NCI-H1092 (cell line): ENCODE data around the gene KLHL10.
A peak's percentile ranks its signal among the peaks of the same experiment; 100 is the strongest.

Experiments
- DNase-seq: peaks from one replicate; lab custom pipeline; 2025; lab: John Stamatoyannopoulos, UW

KLHL10 gene

DNA sequence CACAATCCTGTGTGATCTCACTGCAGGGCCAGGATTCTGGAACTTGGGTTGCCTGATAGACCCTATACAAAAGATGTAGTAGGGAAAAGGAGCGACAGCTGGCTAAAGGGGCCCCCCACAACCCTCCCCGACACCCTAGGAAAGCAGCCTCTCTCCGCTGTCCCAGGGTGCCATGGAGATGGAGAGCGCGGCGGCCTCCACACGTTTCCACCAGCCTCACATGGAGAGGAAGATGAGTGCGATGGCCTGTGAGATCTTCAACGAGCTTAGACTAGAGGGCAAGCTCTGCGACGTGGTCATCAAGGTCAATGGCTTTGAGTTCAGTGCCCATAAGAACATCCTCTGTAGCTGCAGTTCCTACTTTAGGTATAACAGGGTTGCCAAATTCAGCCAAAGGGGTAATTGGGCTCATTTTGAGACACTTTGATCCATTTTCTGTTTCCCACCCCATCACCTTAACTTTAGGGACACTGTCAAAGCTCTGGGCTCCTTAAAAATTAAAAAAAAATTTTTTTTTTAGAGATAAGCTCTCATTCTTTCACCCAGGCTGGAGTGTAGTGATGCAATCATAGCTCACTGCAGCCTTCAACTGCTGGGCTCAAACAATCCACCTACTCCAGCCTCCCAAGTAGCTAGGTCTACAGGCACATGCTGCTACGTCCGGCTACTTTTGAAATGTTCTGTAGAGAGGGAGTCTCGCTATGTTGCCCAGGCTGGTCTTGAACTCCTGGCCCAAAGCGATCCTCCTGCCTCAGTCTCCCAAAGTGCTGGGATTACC lies at the start of gene KLHL10:
KLHL10 (plus strand) TSS at position 65 of the 778 bp plus-strand sequence; CDS start at position 173, 108 bp downstream.
- DNase-seq: no peak

DNA sequence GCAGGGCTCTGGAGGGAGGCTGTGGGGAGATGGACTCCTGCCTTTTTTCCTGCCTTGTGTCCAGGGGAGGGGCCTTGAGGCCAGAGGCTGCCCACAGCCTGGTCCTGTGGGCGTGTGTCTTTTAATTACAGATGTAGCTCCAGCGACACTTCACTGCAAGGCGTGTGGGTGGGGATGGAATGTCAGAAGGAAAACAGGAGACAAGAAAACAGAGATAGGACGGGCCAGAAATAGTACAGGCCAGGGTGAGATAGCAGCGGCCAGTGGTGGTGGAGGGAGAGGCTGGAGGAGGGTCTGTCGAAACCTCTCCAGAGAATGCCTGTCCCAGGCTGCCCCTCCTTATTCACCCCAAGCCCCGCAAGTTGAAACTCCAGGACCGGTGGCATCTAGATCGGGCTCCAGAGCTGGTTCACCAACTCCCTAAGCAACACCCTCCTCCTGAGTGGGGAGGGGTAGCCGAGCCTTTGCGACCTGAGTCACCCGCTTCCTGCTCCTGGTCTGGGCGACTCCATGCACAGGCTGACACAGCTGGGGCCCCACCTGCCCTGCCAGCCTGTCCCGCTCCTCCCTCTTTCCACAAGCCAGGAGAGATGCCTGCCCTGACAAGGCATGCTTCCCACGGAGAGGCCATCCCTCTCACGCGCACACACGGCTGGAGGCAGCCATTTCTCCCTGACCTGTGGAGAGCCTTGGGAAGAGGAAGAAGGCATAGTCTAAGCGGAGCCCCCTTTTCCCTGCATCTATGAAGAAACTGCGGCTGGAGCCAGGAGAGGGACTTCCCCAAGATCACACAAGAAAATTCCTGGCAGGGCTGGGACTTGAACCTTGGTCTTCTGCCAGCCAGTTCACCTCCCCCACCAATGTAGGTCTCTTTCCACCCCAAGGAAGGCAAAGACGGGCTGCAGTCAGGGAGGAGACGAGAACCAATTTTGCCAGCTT lies 44.5 kb upstream of the KLHL10 start:
- DNase-seq: no peak

DNA sequence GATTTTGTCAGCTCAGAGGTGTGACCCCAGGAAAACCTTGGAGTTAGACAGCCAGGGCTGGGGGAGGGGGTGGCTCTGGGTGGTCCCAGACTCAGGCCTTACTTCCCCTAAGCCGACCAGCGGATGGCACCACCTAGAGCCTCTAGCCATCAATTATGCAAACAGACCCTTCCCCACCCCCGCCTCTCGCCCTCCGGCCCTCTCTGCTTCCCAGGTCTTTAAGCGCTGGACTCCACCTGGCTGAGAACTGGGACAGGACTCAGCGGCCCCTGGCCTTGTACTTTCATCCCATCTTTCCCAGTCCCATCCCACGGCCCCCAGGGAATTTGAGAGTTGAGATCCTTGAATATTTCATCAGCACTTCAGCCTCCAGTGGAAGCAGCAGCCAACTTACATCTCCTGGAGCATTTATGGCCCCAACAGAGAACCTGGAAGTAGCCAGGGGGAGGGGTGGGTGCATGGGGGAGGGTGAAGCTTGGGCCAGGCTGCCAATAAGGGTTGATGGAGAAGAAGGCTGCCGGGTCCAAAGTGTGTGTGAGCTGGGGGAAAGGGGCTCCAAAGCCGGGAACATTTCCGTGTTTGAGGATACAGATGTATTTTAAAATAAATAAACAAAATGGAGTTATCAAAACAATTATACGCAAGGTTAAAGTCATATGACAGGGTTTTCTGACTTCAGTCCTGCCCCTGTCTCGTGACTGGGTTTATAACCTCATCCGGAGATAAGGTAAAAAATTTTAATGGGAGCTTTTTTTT lies 43.7 kb upstream of the KLHL10 start:
- no peak for DNase-seq

DNA sequence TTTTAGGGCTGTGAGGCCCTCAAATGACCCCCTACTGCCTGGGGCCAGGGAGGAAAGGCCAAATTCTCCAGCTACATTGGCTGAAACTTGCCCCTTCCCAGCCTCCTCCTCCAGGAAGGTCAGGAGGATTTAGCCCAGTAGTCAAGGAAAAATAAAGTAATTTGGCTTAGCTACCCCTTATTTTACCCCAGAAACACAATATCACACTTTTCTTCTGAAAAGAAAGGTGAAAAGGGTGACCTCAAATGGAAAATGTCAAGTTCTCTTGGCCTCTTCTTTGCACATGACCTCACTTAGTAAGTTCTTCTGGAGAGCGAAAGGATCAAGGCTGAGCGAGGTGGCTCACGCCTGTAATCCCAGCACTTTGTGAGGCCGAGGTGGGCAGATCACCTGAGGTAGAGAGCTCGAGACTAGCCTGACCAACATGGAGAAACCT lies 43.1 kb upstream of the KLHL10 start:
- DNase-seq: no peak

DNA sequence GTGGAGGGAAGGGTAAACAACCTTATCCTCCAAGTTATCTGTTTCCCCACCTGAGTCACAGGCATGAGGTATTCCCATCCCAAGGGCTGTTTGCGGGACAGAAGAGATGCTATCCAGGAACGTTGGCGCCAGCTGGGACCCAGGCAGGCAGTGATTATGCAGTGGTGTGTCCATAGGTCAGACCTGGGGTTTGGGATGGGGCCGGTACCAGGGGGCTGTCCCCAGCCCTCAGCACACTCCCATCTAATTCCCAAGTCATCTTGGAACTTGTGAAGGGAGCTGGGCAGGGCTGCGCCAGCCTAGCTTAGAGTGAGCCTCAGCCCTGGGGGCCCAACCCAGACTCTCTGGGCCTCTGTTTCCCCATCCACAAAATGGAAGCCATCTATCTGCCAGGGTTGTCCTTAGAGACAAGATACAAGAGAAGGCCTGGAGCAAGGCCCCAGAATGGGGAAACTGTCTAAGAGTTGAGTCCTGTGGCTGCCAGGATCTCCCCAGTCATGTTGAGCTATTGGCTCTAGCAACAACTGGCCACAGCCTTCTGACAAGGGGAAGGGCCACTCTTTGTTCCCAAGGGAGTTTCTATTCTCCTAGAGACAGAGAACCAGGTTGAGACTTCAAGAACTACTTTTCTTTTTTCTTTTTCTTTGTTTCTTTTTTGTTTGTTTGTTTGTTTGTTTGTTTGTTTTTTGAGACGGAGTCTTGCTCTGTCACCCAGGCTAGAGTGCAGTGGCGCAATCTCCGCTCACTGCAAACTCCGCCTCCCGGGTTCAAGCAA lies 41.3 kb upstream of the KLHL10 start:
- no peak for DNase-seq

DNA sequence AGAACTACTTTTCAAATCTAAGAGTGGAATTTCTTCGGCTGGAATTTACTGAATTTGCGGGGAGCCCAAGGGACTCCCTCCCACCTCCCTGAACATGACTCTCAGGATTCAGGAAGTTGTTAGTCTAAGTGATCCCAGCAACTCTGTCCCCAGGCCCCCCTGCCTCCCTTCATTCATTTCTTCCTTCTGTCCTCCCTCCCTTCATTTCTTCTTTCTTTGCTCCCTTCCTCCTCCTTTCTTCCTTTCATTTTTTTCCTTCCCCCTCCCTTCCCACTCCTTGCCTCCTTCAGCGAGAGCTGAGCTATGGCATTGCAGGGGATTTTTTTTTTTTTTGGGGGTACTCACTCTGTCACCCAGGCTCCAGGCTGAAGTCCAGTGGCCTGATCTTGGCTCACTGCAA lies 40.2 kb upstream of the KLHL10 start:
- DNase-seq: no peak

DNA sequence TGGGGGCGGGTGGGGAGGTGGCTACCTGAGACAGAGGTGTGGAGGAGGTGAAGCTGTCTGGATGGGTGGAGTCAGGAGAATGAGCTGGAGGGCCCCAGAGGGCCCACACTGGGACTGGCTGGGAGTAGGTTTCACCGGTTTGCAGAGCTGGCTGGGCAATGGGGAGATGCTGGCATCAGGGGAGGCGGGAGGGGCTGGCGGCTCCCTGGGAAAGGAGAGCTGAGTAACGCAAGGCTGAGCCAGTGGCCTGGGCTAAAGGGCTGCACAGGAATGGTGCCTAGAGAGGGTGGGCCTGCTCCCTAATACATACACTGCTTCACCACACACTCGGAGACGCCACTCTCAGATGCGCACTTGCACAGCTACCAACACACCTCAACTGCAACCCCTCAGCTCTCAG lies 38.3 kb upstream of the KLHL10 start:
- no peak for DNase-seq

DNA sequence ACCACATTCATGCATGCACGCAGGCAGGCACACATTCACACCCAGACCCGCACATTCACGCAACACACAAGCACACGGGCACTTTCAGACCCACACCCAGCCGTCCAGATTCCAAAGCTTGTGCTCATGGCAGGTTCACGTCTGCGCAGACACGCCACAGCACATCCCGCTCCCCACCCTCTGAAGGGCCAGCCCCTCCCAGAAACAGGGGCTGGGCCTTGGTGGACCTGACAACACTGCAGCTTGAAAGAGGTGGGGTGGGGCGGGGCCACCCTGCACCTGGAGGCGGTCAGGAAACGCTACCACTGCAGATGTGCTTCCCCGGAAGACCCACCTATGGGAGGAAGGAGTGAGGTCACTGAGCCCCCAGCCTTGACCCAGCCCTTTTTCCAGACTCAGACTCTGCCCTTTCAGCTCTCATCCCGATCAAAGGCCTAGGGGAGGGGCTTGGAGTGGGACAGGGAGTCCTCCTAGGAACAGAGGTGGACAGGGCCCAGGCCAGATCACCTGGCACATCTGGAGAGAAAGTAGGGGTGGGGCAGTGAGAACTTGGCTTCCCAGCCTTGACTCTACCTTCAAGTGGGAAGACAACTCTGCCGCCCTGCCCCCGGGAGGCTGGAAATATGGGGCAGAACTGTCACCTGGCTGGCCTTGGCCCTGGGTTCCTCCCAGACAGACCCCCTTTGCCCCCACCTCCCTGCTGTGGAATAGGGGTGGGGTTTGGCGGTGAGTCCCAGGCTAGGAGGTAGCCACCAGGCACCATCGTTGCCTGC lies 36.8 kb upstream of the KLHL10 start:
- no peak for DNase-seq

DNA sequence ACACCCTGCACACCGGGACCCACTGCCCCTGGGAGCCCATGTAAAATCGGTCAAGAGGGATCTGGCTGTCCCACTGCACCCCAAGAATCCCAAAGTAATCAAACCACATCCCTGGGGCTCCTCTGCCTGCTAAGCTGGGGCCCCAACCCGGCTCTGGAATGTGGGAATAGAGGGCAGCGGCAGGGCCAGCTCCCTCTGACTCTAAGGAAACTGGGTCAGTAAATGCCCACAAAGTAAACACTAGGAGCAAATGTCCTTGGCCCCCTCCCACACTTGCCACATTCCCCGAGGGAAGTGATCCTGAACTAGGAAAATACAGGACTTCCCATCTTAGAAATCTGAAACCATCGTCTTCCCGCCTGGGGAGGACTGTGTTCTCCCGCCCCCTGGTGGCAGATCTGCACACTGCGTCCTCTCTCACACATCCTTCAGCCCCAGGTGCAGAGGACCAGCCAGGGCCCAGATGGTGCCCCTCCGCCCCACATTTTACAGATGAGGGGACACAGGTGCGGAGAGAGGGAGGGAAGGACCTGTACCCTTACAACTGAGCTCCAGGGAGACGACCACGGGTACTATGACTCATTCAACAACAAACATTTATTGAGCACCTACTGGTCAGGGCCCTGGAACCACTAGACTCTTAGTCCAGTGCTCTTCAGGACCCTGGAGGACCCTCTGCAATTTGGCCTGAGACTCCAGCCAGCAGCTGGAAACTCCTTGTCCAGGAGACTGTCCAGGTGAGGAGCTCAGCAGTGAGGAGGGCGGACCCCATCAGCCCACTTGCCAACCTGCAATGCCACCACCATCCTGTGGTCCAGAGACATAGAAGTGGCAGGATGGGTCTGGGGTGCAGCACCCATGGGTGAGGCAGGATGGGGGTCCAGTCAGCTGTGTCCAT lies 36.0 kb upstream of the KLHL10 start:
- DNase-seq: peak; percentile 67

DNA sequence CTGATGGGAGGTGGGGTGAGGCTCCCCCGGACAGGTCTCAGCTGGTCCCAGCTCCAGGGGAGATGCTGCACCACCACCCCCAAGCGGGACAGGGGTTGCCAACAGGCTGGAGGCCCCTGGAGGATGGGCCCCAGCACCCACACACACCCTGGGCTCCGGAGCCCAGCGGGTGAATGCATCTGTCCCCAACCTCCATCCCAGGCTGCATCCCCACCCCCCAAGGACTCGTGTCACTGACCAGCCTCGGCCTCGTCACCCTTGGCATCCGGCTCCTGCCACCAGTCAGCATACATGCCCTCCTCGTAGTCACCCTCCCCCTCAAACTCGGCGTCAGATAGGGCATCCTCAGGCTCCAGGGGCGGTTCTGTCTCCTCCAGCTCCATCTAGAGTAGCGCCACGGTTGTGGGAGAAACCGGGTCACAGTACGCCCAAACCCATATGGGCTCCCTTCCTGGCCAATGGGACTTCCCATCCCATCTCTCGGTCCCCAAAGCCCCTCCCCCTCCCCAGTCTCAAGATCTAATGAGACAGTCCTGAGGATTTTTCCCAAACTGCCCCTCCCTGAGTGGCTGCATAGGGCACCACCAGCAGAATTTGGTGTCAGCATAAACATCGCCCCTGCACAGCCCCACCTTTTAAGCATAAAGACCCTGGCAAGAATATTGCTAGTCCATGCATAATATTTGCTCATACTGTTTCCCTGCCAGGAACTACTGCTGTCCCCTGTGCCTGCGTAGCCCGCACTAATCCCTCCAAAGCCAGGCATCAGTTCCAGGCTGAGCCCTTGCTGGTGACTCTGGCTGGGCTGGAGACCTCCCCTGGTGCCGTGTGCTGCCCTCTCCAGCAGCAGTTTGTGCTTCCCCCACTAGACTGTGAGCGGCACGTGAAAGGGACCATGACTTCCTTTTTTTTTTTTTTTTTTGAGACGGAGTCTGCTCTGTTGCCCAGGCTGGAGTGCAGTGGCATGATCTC lies 34.3 kb upstream of the KLHL10 start:
- no peak for DNase-seq

DNA sequence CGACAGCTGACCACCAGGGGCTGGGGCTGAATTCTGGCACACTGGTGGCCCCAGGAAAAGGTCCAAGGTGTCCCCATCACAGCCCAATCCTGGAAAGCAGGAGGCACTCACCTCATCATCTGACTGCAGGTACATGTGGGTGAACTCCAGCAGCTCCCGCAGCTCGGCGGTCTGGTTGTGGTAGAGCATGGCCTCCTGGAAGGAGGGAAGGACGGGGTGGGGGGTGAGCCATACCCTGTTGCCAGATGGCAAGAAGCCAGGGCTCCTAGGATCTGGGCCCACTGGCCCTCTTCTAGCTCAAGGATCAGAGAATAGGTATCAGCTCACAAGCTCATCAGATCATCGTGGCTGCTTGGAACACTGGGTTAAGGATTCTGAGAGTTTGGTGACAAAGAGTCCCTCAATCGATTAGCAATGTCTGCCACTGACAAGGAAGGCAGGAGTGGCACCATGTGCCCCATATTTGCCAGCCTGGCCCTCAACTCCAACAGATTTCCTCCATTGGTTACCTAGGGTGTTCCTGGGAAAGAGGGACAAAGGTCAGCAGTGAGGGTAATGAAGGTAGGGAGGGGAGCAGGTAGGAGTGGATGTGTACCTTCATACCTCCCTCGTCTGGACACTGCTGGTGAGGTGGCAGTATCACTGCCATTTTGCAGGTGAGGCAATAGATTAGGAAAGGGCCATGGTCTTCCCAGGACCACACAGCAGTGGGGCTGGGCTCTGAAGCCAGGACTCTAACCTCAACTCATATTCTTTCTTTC lies 30.8 kb upstream of the KLHL10 start:
- DNase-seq: no peak

DNA sequence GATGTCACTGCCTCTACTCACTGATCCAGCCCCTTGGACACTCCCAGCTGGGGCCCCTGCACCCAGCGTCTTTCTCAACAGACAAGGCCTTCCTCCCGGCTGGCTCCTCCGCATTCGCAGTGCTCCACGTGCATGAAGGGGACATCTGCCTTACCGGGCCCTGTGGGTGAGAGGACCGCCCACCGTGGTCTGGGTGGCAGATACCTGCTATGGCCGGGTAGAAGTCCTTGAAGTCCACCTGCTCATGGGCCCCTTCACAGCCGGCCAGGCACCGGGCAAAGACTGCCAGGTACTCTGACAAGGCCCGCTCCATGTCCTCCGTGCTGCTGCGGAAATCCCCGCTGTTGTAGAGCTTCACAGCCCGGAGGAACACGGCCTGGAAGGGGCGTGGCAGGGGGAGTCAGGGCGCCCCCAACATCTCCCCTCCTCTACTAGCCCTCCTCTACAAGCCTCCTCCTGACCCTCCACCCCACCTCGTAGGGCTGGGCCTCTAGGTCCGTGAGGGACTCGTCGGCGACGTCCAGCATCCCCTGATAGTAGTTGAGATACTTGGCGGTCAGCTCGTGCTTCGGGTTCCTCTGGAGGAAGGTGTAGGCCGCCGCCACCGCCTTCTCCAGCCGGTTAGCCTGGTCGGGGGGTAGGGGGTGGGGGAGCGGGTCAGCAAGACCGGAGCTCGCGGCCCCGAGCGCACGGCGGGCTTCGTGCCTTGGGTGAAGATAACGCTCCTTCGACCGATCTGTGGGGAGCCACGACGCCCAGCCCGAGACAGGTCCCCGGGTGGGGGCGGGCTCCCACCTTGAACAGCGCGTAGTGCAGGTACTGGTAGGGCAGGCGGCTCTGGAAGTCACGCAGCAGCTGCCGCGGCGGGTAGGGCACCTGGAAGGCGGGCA lies 26.7 kb upstream of the KLHL10 start:
- no peak for DNase-seq

DNA sequence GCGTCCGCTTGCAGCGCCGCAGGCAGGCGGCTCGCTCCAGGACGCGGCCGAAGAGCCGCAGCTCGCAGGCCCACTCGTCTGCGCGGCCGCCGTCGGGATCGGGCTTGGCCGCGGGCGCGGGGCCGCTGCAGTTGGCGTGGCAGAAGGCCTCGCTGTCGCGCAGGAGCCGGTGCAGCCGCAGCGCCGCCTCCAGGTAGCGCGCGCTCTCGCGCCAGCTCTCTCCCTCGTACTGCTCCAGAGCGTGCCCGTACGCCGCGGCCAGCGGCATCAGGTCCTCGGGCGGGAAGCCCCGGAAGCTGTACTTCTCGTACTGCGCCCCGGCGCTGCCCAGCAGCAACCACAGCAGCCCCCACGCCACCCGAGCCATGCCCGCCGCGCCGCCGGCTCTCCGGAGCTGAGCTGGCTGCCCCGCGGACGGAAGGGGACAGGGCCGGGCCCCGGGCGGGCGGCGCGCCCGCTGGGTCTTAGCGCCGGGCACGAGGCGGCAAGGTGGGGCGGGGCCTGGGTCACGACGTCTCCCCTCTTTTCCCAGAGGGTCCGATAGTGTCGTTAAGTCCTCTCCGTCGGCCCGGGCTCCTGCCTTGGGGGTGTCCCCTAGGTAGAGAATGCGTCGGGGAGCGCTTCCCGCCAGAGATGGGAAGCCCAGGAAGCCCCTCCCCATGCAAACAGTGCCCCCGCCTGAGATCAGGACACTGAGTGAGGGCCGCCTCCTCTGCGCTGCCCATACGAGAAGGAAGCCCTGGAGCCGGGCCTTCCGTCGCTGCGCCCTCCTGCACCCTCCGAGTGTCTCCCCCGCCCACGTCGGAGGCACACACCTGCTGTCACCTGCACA lies 25.9 kb upstream of the KLHL10 start, which contains the start of gene P3H4:
P3H4 (minus strand) TSS at position 401 of the 832 bp plus-strand sequence; CDS start at position 367, 34 bp downstream.
- peak; percentile 33 for DNase-seq

DNA sequence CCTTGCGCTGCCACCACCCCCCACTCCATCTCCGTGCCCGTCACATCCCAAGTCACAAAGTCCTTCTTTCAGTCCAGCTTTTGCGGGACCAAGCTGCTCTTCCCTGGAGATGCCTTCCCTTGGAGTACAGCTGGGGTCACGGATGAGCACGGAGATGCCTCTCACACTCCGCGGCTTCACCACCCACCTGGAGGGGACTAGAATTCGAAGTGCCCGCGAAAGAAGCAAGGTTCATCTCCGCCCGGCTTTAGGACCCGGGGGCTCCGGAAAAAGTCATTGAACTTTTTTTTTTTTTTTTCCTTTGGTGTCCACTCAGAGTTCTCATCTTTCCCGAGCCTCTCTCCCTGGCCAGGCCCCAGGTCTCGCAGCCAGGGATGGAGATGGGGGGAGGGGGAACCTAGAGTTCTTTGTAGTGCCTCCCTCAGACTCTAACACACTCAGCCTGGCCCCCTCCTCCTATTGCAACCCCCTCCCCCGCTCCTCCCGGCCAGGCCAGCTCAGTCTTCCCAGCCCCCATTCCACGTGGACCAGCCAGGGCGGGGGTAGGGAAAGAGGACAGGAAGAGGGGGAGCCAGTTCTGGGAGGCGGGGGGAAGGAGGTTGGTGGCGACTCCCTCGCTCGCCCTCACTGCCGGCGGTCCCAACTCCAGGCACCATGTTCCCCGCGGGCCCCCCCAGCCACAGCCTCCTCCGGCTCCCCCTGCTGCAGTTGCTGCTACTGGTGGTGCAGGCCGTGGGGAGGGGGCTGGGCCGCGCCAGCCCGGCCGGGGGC lies 25.1 kb upstream of the KLHL10 start, which contains the start of gene FKBP10:
FKBP10 (plus strand) TSS at position 624 of the 771 bp plus-strand sequence; CDS start at position 655, 31 bp downstream.
- peak; percentile 16 for DNase-seq
